HG03039 (cell line): ENCODE data around the gene ROBO2.

Experiments
- ATAC-seq: cut with Tn5 transposase; IDR thresholded peaks from one replicate; pipeline ENCODE4 v1.9.1; 2021; ENCODE audit warnings: mild to moderate bottlenecking, moderate library complexity; ENCODE audit not compliant: unreplicated experiment

The ROBO2 gene, protein sequence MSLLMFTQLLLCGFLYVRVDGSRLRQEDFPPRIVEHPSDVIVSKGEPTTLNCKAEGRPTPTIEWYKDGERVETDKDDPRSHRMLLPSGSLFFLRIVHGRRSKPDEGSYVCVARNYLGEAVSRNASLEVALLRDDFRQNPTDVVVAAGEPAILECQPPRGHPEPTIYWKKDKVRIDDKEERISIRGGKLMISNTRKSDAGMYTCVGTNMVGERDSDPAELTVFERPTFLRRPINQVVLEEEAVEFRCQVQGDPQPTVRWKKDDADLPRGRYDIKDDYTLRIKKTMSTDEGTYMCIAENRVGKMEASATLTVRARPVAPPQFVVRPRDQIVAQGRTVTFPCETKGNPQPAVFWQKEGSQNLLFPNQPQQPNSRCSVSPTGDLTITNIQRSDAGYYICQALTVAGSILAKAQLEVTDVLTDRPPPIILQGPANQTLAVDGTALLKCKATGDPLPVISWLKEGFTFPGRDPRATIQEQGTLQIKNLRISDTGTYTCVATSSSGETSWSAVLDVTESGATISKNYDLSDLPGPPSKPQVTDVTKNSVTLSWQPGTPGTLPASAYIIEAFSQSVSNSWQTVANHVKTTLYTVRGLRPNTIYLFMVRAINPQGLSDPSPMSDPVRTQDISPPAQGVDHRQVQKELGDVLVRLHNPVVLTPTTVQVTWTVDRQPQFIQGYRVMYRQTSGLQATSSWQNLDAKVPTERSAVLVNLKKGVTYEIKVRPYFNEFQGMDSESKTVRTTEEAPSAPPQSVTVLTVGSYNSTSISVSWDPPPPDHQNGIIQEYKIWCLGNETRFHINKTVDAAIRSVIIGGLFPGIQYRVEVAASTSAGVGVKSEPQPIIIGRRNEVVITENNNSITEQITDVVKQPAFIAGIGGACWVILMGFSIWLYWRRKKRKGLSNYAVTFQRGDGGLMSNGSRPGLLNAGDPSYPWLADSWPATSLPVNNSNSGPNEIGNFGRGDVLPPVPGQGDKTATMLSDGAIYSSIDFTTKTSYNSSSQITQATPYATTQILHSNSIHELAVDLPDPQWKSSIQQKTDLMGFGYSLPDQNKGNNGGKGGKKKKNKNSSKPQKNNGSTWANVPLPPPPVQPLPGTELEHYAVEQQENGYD (N-terminal part only)

DNA sequence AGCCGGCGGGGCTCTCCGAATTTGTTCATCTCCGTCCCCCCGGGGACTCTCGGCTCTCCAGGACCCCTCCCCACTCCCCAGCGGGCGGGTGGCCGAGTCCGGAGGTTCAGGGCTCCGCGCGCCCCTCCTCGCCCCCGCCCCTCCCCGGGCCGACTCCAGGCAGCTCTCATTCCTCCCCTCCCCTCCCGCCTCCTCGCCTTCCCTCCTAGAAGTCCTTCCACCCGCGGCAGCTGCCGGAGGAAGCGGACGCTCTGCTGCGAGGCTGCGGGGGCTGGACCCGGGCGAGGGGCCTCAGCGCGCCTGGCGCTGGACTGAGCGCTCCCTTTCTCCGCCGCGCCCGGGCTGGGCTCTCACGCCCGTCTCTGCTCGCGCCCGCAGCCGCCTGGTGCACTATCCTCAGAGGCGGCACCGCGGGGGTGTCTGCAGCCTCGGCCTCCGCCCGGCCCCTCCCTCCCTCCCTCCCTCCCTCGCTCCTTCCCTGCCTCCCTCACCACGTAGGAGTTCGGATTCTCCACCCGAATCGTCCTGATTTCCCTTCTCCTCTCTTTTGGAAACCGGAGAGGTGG lies at the start of gene ROBO2:
TSS of gene ROBO2 (plus strand) at position 494 of the 566 bp plus-strand sequence. CDS start 687 bp downstream, outside the sequence.
- no peak for ATAC-seq

DNA sequence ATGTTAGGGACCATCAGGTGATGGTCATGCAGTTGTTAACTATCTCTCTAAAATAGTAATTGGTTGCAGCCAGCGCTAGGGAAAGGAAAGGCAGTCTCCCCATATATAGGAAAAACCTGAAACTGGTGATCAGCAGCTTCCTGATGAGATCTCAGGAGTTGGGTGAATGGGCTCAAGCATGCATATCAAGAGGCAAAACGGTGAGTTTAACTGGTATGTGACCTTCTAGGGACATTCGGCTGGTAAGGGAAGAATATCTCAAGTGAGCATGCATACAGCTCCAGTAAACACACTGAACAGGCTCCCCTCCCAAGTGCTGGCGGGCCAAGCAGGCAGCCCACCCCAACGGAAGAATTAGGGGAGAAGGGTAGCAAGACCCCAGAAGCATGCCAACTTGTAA lies 49.3 kb upstream of the ROBO2 start:
- no peak for ATAC-seq

DNA sequence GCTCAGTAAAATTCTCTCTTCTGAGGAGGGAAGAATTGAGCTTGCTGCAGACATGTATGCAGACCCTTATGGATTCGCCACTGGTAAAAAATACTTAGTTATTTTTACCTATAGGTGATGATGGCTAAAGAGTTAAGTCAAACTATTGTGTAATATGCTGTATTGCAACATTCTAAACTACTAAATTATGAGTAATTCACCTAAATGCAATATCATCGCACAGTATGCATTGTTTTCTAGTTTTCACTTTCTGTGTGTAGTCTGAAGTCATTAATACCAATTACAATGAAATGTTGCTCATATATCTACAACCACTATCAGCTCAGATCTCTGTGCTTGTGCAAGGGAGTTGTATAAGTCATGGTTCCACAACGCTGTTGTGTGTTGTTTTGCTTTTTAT lies 48.7 kb upstream of the ROBO2 start:
- ATAC-seq: no peak

DNA sequence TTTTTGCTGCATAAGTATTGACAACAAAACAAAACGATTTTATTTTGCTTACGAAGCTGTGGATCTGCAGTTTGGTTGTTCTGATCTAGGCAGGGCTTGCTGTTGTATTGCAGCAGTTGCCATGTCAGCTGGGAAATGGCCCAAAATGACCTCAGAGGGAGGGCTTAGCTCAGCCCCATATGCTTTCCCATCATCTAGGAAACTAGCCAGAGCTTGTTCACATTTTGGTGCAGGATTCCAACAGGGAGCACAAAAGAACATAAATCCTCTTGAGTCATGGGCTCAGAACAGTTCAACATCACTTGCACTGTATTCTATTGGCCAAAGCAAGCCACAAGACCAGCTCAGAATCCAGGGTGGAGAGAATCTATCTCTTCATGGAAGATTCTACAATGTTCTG lies 42.2 kb upstream of the ROBO2 start:
- ATAC-seq: no peak

DNA sequence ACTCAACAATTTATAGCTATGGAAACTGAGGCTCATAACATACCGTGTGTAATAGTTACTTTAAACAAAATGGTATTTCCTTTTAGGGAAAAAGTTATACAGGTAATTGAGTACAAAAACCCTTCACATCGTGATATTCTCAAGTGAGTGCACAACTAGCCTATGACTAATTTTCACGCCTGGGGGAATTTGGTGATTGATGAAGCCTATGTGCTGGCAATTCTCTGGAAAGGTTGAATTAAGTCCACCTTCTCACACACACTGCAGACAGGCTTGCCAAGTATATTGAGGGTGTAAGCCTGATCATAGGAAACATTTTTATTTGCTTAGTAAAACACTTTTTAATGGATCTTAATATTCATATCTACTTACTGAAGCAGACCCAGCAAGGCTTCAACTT lies 41.3 kb upstream of the ROBO2 start:
- ATAC-seq: no peak

DNA sequence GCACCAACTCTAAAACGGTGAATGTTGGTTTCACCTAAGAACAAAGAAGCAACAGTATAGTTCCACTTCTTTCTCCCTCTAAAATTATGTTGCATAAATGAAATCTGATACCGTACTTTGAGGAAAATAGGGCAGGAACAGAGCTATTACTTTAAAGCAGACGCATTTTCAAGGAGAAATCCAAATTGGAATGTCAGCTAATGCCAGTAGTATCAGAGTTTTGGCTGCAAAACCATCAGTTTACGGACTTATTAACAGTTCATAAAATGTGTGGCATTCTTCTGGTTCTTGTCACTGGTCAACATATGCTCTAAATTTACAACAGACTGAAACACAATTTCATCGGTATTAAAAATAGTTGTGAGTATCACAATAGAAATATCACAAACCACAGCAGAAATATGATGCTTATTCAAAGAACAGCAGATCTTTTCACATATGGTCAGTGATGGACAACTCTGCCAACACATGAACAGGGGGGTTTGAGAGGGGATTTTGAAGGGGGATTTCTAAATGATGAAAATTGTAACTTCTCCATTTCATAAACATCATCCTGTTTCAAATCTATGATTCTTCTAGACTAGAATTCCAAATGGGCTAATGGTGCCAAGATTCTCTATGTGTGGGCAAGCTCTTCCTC lies 38.7 kb upstream of the ROBO2 start:
- ATAC-seq: no peak

DNA sequence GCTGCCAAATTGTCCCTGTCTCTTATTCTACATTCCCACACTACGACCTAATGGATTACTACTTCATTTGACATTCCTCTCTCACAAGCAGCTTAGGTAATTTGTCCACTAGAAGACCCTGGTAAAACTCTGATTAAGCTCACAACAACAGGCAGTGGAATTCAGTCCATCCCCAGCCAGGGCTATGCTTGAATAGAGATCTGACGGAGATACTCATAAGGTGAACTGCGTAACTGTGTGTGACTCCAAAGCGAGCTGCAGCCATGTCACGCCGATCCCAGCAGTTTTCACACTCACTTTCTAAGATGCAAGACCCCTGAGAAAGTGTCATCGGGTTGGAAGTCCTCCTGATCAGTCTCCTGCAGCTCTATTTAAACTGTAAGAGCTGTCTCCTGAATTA lies 25.7 kb upstream of the ROBO2 start:
- ATAC-seq: no peak

DNA sequence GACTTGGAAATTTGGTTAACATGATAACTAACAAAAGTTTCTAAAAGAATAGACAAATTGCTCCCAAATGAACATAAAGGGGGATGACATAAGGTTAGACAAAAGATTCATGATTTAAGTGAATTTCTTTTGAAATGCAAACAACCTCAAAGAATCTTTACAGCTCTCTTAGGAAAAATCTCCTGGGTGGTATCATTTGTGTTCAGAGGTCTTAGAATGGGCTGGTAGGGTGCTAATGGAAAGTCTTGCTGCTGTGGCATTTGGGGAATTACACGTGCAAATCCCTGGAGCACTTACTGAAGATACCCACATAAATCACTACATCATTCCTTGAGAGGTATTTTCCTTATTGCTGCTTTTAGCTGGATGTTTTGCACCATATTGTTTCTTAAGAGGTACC lies 14.4 kb upstream of the ROBO2 start:
- ATAC-seq: no peak

DNA sequence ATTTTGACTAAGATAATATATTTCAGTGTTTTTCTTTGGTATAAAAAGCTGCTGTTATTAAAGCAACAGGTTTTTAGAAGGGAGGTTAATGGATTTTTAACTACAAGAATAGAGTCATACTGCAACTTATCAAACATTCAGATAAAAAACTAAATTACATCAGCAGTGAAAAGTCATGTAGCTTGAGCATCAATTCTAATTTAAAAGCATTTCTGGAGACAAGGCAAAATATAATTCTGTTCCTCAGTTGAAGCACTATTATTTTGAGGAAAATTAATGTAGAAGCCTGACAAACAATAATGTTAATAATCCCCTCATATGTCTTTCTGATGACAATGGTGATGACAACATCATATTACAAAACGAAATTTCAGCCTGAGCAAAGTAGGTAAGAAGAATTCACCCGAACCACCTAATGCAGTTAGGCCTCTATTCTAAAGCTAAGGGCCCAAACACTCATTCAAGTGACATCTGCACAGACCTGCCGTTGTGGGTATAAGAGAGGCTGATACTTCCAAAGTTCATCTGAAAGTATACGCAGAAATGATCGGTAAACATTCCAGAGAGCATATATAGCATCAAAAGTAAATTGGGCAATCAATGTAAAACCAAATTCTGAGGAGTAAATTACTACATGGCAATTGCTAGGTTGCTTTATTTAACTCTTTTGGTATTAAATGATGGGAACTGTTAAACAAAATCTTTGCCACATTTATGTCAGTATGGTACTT lies 12.8 kb upstream of the ROBO2 start:
- ATAC-seq: no peak

DNA sequence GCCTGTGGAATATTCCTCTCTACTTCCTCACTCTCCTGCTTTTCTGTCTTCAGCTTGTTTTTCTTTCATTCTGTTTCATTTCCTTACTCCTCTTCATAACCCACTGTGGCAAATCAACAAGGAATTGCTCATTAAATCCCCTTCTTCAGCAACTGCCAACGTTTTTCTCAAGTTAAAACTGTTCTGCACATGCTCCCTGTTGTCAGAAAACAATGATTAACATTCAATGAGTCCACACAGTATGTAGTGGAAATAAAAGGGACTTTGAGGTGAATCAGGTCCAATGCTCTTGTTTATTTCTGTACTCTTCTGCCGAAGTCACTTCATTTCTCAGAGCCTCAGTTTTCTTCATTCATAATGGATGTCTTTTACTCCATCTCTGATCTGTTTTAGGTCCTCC lies 11.9 kb upstream of the ROBO2 start:
- ATAC-seq: no peak

DNA sequence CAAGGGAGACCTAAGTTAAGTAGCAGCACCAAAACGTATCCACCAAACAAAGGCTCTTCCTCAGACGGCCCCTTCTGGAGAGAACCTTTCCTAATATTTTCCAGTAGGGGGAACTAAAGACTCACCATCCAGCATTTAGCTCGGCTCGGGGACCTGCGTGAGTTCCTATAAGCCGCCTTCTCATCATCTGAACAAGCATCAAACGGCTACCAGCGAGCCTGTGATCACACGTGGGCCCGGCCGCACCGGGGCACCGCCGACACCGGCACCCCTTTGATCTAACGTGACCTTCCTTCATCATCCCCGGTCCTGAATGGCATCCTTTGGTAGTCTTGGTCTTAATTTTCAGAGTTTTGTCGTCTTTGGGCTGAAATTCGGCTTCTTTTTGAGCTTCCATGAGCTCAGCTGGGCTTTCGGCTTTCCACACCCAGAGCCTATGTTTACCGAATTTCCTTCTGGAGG lies 1.4 kb upstream of the ROBO2 start:
- ATAC-seq: no peak

DNA sequence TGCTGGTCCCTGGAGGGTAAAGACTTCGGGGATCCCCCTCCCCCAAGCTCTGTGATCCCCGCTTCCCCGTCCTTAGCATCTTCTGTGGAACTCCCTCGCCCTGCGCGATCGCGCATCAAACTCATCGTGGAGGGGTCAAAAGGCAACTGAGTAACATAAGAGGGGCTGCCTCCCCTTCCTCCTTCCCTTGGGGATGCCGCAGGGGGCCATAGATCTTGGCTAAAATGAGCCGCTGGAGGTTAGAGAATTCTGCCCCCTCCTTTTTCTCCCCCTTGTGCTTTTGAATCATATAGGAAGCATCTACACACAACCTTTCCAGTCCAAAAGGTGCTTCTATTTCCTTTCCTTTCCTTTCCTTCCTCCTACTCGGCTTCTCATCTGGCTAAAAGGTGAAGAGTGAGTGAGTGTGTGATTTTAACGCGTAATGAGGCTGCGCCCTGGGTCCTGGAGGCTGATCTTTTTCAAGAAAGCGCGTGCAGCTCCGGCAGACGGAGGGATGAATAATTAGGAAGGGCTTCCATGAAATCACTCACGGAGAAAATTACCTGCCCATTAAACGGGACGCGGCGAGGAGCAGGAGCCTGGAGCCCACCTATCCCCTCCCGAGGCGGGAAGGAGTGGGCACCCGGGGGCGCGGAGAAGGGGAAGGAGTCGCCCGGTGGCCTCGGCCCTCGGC lies 831 bp upstream of the ROBO2 start:
- ATAC-seq: no peak

DNA sequence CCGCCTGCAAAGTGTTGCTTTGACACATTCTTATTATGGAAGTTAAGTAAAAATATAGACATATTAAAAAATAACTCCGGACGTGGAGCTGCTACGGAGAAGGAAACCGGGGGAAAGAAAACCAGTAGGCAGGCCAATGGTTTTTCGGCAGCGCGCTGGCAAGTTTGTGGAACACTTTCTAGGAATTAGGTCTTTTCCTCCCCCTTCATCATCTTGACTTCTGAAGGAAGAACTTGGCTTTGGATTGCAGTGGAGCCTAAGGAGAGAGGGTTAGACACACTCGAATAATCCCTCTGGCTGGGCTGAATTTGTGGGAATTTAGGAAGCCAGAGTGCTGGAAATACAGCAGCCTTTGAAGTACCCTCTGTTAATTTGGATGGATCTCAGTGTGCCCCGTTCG lies 317 bp downstream of the ROBO2 start:
- ATAC-seq: no peak

DNA sequence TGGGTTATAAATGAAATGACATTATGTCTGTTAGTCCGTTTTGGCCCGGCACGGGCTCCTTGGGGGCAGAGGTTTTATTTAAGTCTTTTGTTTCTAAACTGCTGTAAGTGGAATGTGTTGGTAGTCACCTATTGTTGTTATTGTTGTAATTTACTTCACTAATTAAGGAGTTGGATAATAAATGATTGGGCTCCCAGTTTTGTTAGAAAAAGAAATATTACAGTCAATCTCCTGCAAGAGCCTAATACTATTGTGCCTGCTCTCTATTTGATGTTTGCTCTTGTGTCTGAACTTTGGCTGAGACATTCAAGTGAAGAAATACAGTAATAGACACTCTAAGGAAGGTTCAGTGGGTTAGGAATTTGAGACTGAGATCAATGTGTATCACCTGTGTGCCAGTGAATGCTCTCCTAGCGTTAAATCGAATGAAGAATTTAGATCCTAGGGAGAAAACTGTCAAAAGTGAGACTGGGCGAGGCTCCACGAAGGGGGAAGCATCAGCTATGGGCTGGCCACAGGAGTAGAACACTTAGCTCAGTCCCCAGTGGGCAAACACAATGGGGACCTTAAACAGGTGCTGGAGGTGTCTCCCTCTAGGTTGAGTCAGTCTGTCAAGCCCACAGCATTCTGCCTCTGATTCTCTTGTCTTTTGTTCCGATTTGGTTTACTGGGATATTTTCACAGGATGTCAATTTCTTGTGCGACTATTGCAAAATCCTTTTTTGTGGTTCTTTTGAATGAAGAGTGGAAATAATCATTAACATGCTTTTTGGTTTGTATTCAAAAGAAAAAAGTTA lies 1.2 kb downstream of the ROBO2 start:
- no peak for ATAC-seq

DNA sequence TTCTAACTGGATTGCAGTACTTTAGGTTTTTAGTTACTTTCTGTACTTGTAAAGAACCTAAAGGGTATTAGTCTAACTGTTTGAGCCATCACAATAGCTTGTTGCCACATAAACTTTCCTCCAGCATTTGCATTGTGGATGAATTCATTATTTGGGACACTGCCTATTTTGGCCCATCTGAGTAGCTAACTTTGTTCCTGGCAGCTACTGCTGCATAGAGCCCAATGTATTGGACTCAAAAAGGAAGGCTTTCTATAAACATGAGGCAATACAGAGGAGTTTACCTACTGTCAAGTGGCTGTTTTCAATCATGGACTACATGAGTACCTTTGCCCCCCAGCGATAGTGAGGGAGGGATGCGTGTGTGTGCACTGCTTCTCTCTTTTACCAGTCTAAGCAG lies 1.9 kb downstream of the ROBO2 start:
- ATAC-seq: no peak

DNA sequence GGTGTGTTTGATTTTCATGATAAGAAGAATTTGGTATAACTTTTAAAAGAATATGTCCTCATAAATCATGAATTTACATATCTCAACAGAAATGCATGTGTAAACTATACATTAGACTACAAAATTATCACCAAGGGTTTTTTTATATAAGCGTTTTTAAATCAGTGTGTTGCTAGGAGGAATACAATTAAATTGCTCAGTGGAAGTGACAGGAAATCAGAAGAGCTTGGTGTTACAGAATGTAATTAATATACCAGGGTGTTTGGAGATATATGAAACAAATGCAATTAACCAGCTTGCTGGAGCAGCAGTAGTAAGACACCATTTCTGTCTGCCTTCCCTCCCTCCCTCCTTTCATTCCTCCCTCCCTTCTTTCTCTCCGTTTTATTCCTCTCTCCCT lies 2.4 kb downstream of the ROBO2 start:
- no peak for ATAC-seq

DNA sequence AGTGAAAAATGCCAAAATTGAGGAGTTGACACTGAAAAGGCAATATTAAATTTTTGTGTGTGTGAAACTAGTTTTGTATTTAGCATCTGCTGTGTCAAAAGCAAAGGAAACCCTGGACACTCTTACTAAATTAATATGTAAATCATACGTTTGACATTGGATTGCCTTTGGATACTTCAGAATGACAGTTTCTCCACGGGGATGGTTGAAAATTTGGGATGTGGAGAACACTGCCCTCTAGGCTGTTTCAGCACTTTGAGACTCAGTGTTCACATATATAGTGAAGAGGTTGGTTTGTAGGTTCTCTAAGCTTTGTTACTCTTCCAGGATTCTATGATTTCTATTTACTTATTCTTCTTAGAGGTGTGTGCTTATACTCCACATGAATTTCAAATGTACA lies 3.0 kb downstream of the ROBO2 start:
- ATAC-seq: no peak

DNA sequence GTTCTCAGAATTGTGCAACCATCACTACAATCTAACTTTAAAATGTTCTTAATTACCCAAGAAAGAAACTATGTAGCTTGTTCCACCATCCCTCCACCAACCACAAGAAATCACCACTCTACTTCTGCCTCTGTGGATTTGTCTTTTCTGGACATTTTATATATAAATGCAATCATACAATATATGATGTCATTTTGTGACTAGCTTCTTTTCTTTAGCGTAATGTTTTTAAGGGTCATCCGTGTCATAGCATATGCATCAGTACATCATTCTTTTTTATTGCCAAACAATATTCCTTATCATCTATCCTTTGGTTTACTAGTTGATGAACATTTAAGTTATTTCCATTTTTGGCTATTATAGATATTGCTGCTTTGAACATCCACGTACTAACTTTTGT lies 5.8 kb downstream of the ROBO2 start:
- ATAC-seq: no peak

DNA sequence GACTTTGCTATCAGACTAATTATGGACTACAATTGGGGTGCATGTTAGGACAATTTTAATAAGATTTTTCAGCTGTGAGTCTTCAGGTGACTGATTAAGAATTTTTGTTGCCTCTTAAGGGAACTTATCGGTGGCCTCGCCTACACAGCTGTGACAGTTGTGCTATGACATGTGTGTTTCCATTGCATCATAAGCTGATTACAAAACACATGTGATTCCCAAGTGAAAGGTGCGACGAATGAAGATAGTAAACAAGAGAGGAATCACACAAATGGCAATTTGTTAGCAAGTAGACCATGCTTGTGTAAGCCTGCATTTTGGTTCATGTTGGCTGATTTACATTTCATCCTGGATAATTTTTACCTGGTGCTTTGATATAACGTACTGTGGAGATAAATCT lies 8.3 kb downstream of the ROBO2 start:
- ATAC-seq: no peak
